Measurements from ENCODE around the gene VGLL3. TPM values are rescaled to one million over a fixed set of nuclear protein-coding genes. Genes with fewer than 3 reads are reported as not detected.

VGLL3 gene
- total and polyA plus RNA-seq, 2 experiments from 2014 or later = 1.4 to 7.3 TPM

DNA sequence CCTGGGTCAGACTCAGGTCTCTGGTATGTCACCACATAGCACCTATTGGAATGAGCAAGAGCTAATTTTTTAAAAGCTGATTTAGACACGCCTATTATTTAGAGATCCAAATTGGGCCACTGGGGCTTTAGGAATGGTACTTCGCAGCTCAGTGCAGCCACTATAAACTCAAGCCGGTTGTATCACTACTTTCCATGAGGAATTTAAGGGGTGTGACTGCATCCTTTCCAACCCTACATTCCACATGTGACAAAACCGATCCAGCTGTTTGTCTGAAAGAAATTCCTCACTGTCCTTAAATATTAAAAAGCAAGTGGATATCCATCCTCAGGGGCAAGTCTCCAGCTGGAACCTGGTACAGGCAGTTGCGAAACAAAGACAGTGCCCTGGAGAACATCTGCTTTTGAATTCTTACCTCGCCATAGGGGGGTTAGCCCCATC lies 12.8 kb downstream of the VGLL3 start (continued):
- TF ChIP-seq NANOG (IDR thresholded peaks at IDR 0.05; ENCODE audit: borderline replicate concordance) (no peak), CREB1 (CRISPR knock-in tag; IDR thresholded peaks at IDR 0.05; ENCODE audit: low read depth) (no peak), EZH2phosphoT487 (IDR thresholded peaks at IDR 0.05; ENCODE audit: unreplicated experiment) (no peak), JUNB (IDR thresholded peaks at IDR 0.05; ENCODE audit: unreplicated experiment) (no peak), STAT1 (IDR thresholded peaks at IDR 0.05; ENCODE audit: unreplicated experiment) (no peak), POLR2AphosphoS5 (IDR thresholded peaks at IDR 0.05; ENCODE audit: low read depth) (no peak), ZNF331 (CRISPR knock-in tag; IDR thresholded peaks at IDR 0.05; ENCODE audit: low read depth) (no peak)
- TF ChIP-seq, protein P1, sequence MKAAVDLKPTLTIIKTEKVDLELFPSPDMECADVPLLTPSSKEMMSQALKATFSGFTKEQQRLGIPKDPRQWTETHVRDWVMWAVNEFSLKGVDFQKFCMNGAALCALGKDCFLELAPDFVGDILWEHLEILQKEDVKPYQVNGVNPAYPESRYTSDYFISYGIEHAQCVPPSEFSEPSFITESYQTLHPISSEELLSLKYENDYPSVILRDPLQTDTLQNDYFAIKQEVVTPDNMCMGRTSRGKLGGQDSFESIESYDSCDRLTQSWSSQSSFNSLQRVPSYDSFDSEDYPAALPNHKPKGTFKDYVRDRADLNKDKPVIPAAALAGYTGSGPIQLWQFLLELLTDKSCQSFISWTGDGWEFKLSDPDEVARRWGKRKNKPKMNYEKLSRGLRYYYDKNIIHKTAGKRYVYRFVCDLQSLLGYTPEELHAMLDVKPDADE (IDR thresholded peaks at IDR 0.05) = no peak
- TF ChIP-seq, protein P2, sequence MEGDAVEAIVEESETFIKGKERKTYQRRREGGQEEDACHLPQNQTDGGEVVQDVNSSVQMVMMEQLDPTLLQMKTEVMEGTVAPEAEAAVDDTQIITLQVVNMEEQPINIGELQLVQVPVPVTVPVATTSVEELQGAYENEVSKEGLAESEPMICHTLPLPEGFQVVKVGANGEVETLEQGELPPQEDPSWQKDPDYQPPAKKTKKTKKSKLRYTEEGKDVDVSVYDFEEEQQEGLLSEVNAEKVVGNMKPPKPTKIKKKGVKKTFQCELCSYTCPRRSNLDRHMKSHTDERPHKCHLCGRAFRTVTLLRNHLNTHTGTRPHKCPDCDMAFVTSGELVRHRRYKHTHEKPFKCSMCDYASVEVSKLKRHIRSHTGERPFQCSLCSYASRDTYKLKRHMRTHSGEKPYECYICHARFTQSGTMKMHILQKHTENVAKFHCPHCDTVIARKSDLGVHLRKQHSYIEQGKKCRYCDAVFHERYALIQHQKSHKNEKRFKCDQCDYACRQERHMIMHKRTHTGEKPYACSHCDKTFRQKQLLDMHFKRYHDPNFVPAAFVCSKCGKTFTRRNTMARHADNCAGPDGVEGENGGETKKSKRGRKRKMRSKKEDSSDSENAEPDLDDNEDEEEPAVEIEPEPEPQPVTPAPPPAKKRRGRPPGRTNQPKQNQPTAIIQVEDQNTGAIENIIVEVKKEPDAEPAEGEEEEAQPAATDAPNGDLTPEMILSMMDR (conservative IDR thresholded peaks at IDR 0.05; ENCODE audit: low read depth in 2 of 2) = no peak
- TF ChIP-seq, protein P3, sequence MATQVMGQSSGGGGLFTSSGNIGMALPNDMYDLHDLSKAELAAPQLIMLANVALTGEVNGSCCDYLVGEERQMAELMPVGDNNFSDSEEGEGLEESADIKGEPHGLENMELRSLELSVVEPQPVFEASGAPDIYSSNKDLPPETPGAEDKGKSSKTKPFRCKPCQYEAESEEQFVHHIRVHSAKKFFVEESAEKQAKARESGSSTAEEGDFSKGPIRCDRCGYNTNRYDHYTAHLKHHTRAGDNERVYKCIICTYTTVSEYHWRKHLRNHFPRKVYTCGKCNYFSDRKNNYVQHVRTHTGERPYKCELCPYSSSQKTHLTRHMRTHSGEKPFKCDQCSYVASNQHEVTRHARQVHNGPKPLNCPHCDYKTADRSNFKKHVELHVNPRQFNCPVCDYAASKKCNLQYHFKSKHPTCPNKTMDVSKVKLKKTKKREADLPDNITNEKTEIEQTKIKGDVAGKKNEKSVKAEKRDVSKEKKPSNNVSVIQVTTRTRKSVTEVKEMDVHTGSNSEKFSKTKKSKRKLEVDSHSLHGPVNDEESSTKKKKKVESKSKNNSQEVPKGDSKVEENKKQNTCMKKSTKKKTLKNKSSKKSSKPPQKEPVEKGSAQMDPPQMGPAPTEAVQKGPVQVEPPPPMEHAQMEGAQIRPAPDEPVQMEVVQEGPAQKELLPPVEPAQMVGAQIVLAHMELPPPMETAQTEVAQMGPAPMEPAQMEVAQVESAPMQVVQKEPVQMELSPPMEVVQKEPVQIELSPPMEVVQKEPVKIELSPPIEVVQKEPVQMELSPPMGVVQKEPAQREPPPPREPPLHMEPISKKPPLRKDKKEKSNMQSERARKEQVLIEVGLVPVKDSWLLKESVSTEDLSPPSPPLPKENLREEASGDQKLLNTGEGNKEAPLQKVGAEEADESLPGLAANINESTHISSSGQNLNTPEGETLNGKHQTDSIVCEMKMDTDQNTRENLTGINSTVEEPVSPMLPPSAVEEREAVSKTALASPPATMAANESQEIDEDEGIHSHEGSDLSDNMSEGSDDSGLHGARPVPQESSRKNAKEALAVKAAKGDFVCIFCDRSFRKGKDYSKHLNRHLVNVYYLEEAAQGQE (IDR thresholded peaks at IDR 0.05; ENCODE audit: unreplicated experiment) = no peak

GRCh38 chr3:86976219-86976618 lies 14.7 kb downstream of the VGLL3 start:
- no peak overlapping the region for H2AFZ ChIP-seq
- H4K20me1 ChIP-seq (replicated peaks; ENCODE audit: insufficient read depth) = no peaks in the 10 kb centered on the region
- ATAC-seq (no peak), DNase-seq (ENCODE audit: low spot score) (no peak)
- no peaks in the 10 kb centered on the region for H3K36me3 ChIP-seq (ENCODE audit: insufficient read depth)
- no peaks in the 10 kb centered on the region for H3K4me1 ChIP-seq (ENCODE audit: insufficient read depth)
- Mint-ChIP-seq H3K4me1 (no peaks in the 10 kb centered on the region; the same call in 2 of the 3 replicates), H3K27ac (no peak overlapping the region), H3K36me3 (ENCODE audit: low read depth) (no peaks in the 10 kb centered on the region), H3K27me3 (ENCODE audit: insufficient read depth, low read depth, poor library complexity) (no peaks in the 10 kb centered on the region), H3K4me3 (no peak overlapping the region), H3K9me3 (no peaks in the 10 kb centered on the region)
- no peaks in the 10 kb centered on the region for H3K27me3 ChIP-seq (ENCODE audit: insufficient read depth)
- H3K27ac ChIP-seq (ENCODE audit: low read depth) = no peak overlapping the region
- no peaks in the 10 kb centered on the region for H3K9me2 ChIP-seq (ENCODE audit: insufficient read depth)
- H3K79me2 ChIP-seq (replicated peaks; ENCODE audit: insufficient read depth) = no peaks in the 10 kb centered on the region
- H3K4me3 ChIP-seq = no peak overlapping the region
- no peaks in the 10 kb centered on the region for H3F3A ChIP-seq (replicated peaks; ENCODE audit: low read depth)
- H3K4me2 ChIP-seq = no peak overlapping the region
- TF ChIP-seq EZH2phosphoT487 (IDR thresholded peaks at IDR 0.05; ENCODE audit: unreplicated experiment) (no peak), EZH2 (IDR thresholded peaks at IDR 0.05; ENCODE audit: low read depth, unreplicated experiment) (no peak)
- TF ChIP-seq, protein P3 (IDR thresholded peaks at IDR 0.05; ENCODE audit: unreplicated experiment) = no peak
- TF ChIP-seq, protein P1 (IDR thresholded peaks at IDR 0.05) = no peak

Measured in GM23338 (cell line).